Measurements from ENCODE around the gene HPS4. TPM values are rescaled to one million over a fixed set of nuclear protein-coding genes. Genes with fewer than 3 reads are reported as not detected.

HPS4 gene
- total and polyA plus RNA-seq, 12 donors, result 4.6 to 14.3 (median 9.0) TPM

DNA sequence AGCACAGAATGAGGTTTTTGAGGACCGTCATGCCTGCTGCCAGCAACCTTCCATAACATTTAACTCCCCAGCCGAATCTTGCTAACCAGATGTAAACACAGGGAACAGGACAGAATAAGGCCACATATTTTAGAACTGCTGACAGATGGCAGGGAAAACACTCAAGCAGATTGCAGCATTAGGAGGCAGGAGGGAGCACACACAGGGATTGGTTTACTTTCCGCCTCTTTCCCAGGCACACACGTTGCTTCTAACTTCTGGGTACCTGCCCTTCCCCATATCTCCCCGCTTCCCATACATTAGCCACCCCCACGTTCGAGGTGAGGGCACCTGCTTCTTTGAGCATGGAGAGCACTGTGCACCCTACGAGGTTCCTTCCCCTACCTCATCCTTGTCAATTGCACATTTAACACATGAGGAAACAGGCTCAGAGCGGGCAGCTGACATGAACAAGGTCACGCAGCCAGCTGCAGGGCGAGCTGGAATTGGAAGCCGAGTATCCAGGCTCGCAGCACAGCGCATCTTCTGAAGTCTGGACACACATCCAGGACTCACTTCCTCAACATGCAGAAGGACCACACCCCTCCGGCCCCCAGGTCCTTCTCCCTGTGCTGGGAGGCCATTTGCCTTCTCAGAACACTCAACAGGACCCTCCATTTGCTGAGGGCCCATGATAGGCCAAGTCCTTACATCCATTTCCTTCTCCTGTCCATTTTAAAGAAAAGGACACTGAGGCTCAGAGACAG lies 35.8 kb downstream of the HPS4 start:
- Histone ChIP-seq H3K36me3 (peaks cover 0 to 30% (median 14%) of the 10 kb centered on the region in 9 donors), H3K27me3 (no peaks in the 10 kb centered on the region), H3K27ac (no peak overlapping the region), H3K9me3 (no peaks in the 10 kb centered on the region), H3K4me3 (no peak overlapping the region), H3K4me1 (peaks cover 0 to 9% (median 0%) of the 10 kb centered on the region in 9 donors)
- 79 to 81% methylated on average over 15 of the region's 15 CpGs for WGBS, 2 donors
- TF ChIP-seq, protein P1, sequence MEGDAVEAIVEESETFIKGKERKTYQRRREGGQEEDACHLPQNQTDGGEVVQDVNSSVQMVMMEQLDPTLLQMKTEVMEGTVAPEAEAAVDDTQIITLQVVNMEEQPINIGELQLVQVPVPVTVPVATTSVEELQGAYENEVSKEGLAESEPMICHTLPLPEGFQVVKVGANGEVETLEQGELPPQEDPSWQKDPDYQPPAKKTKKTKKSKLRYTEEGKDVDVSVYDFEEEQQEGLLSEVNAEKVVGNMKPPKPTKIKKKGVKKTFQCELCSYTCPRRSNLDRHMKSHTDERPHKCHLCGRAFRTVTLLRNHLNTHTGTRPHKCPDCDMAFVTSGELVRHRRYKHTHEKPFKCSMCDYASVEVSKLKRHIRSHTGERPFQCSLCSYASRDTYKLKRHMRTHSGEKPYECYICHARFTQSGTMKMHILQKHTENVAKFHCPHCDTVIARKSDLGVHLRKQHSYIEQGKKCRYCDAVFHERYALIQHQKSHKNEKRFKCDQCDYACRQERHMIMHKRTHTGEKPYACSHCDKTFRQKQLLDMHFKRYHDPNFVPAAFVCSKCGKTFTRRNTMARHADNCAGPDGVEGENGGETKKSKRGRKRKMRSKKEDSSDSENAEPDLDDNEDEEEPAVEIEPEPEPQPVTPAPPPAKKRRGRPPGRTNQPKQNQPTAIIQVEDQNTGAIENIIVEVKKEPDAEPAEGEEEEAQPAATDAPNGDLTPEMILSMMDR (IDR thresholded peaks at IDR 0.05), result no peak
- ATAC-seq (no peak), DNase-seq (no peak)
- intact Hi-C loops (cut with DNase I), result loop anchor here in 1 of 10 donors (1.0 kb wide), 1 partner anchor 16 kb away; no protein-coding TSS in a partner anchor

DNA sequence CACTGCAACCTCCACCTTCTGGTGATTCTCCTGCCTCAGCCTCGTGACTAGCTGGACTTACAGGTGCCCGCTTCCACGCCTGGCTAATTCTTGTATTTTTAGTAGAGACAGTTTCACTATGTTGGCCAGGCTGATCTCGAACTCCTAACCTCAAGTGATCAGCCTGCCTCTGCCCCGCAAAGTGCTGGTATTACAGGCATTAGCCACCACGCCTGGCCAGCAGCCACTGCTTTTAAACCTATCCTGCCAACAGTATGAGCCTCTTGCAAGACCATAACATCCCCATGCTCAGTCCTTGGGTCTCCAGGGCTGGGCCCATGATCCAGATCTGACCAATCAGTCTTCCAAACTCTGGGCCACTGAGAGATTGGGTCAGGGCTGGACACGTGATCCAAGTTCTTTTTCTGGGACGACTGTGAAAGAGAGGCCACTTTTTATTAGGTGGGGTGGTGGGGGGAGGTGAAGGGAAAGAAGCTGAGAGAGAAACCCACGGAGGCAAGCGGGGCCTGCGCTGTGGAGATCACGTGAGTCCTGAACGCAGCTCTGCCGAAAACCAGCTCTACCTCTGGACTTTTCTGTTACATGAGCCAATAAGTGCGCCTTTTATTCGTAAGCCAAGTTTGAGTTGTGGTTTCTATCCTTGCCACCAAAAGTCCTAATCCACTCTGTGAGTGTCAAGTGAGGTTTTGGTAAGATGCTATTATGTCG lies 36.6 kb downstream of the HPS4 start:
- Histone ChIP-seq H3K36me3 (peaks cover 0 to 22% (median 11%) of the 10 kb centered on the region in 9 donors), H3K9me3 (no peaks in the 10 kb centered on the region), H3K27me3 (no peaks in the 10 kb centered on the region), H3K4me3 (no peak overlapping the region), H3K27ac (no peak overlapping the region), H3K4me1 (peaks cover 0 to 9% (median 0%) of the 10 kb centered on the region in 9 donors)
- 90% methylated on average over 17 of the region's 17 CpGs for WGBS, 2 donors
- TF ChIP-seq, protein P1 (IDR thresholded peaks at IDR 0.05), result no peak
- intact Hi-C loops (cut with DNase I), result loop anchor here in 1 of 10 donors (1.0 kb wide), 1 partner anchor 16 kb away; no protein-coding TSS in a partner anchor
- no peak for ATAC-seq
- DNase-seq, result no peak

DNA sequence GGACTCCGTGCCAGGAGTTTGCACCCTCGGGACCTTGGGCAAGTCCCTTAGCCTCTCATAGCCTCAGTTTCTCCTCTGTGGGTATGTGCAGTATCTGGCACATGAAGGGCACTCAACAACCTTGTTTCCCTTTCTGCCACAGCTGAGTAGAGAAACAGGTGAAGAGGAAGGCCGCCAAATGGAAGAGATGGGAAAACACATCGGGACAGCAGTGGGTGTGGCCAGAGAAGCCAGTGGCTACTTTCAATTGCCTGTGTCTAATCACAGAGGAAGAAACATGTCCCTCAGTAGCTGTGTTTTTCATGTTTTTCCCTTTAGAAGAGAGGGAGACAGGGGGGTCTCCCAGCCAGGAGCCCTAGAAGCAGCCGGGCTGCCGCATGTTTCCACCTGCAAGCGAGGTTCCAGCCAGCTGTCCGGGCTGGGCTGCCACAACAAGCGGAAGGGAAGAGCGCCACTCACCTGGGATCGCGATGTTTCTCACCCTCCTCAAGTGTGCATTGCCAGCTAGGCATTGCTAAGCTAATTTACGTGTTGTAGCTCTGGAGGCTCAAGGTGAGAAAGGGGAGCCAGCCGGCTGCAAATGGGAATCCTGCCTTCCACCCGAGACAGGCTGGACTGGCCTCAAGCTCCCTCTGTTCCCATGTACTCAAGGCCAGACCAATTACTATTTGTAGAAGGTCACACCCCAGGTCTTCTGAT lies 37.9 kb downstream of the HPS4 start:
- Histone ChIP-seq H3K4me1 (peaks cover 0 to 9% (median 0%) of the 10 kb centered on the region in 9 donors), H3K9me3 (no peaks in the 10 kb centered on the region), H3K36me3 (peaks cover 0 to 13% (median 2%) of the 10 kb centered on the region in 9 donors), H3K27me3 (peaks cover 0 to 2% (median 0%) of the 10 kb centered on the region in 7 donors), H3K27ac (no peak overlapping the region), H3K4me3 (no peak overlapping the region)
- WGBS, 2 donors, result 80% methylated on average over 15 of the region's 15 CpGs
- TF ChIP-seq, protein P1 (IDR thresholded peaks at IDR 0.05), result no peak
- intact Hi-C loops (cut with DNase I), result no loop called here
- ATAC-seq (no peak), DNase-seq (no peak)

DNA sequence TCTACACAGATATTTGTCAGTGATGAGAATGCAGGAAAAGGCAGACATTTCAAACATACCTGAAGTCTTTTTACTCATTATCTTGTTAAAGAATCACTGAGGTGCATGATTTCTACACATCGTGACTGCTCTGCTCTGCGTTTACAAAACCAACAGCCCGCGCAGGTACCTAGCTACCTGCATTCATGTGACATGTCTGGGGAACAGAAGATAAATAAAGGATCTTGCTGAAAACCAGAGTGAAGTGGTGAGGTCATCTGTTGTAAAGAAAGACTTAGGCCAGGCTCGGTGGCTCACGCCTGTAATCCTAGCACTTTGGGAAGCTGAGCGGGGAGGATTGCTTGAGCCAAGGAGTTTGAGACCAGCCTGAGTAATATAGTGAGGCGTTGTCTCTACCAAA lies 38.8 kb downstream of the HPS4 start:
- ATAC-seq (no peak), DNase-seq (no peak)
- Histone ChIP-seq H3K4me3 (no peak overlapping the region), H3K27ac (no peak overlapping the region), H3K4me1 (peaks cover 0 to 9% (median 0%) of the 10 kb centered on the region in 9 donors), H3K27me3 (peaks cover 0 to 9% (median 0%) of the 10 kb centered on the region in 7 donors), H3K9me3 (no peaks in the 10 kb centered on the region), H3K36me3 (peaks cover 0 to 5% (median 0%) of the 10 kb centered on the region in 9 donors)
- TF ChIP-seq, protein P1 (IDR thresholded peaks at IDR 0.05), result no peak
- intact Hi-C loops (cut with DNase I), result no loop called here
- WGBS, 2 donors, result 83 to 93% methylated on average over 8 of the region's 8 CpGs
